HEK293 (cell line): Measurements from ENCODE around the gene TBX6.

Source experiments
- CTCF ChIA-PET: fragments of 350-600 bp; formaldehyde crosslinking; extraction: SDS; loops from one replicate; lab custom pipeline; 2021; ENCODE audit warnings: antibody characterized with exemption; lab: Yijun Ruan, JAX
- POLR2A ChIA-PET: fragments of 300-600 bp; formaldehyde crosslinking; extraction: SDS; loops from one replicate; lab custom pipeline; 2020; ENCODE audit warnings: antibody characterized with exemption, inconsistent platforms; lab: Yijun Ruan, JAX
- H3K27ac ChIP-seq: fragments of 200-500 bp; sonication (Bioruptor generic); 2 replicates; pipeline ENCODE4 v1.5.1; 2014; ENCODE audit warnings: low read depth, low read length, control low read depth, inconsistent platforms; ENCODE audit errors: extremely low read depth
- H3K36me3 ChIP-seq, 2 experiments: fragments of 200-500 bp in 1 of 2; sonication (Bioruptor generic) in 1 of 2; 1 replicate in 1 of 2; 2 replicates in 1 of 2; pipeline ENCODE4 v1.5.1; 2014 to 2017; ENCODE audit warnings: inconsistent platforms in 2 of 2, low read length in 2 of 2; ENCODE audit not compliant: control insufficient read depth in 2 of 2, insufficient read depth in 1 of 2
- H3K4me1 ChIP-seq: fragments of 200-500 bp; sonication (Bioruptor generic); 2 replicates; pipeline ENCODE4 v1.5.1; 2014; ENCODE audit warnings: mild to moderate bottlenecking, low read length, inconsistent platforms; ENCODE audit not compliant: control insufficient read depth, insufficient read depth
- H3K4me3 ChIP-seq: 2 replicates; pipeline ENCODE4 v1.5.1; 2011; ENCODE audit warnings: low read depth, mild to moderate bottlenecking, control low read depth, low read length, moderate library complexity
- H3K9me3 ChIP-seq: fragments of 200-500 bp; sonication (Bioruptor generic); 2 replicates; pipeline ENCODE4 v1.5.1; 2014; ENCODE audit warnings: low read depth, low read length, inconsistent platforms; ENCODE audit not compliant: control insufficient read depth, insufficient read depth
- CTCF ChIP-seq: fragments of 450-650 bp; formaldehyde crosslinking; IDR thresholded peaks from 2 replicates; pipeline ENCODE4 v1.5.1; 2016; ENCODE audit warnings: missing biosample characterization, missing genetic modification characterization
- ELK4 ChIP-seq: IDR thresholded peaks from 2 replicates; pipeline ENCODE4 v1.6.1; 2011; ENCODE audit warnings: mild to moderate bottlenecking, low read depth, low read length, borderline replicate concordance
- GFI1B ChIP-seq: fragments of 450-650 bp; formaldehyde crosslinking; IDR thresholded peaks from 2 replicates; pipeline ENCODE4 v1.5.1; 2016; ENCODE audit warnings: missing biosample characterization, missing genetic modification characterization
- HIC1 ChIP-seq: fragments of 450-650 bp; formaldehyde crosslinking; IDR thresholded peaks from 2 replicates; pipeline ENCODE4 v1.5.1; 2016; ENCODE audit warnings: missing biosample characterization, missing genetic modification characterization
- KLF9 ChIP-seq: fragments of 450-650 bp; formaldehyde crosslinking; IDR thresholded peaks from 2 replicates; pipeline ENCODE4 v1.5.1; 2016; ENCODE audit warnings: missing biosample characterization, missing genetic modification characterization, low read depth
- YY2 ChIP-seq: fragments of 450-650 bp; formaldehyde crosslinking; IDR thresholded peaks from 2 replicates; pipeline ENCODE4 v1.5.1; 2016; ENCODE audit warnings: missing biosample characterization, missing genetic modification characterization
- ZBTB1 ChIP-seq: fragments of 450-650 bp; formaldehyde crosslinking; IDR thresholded peaks from 2 replicates; pipeline ENCODE4 v1.5.1; 2016; ENCODE audit warnings: missing biosample characterization, missing genetic modification characterization
- ZBTB44 ChIP-seq: fragments of 450-650 bp; IDR thresholded peaks from 2 replicates; pipeline ENCODE4 v1.5.1; 2018; ENCODE audit warnings: missing biosample characterization, mild to moderate bottlenecking, missing genetic modification characterization
- ZBTB6 ChIP-seq: fragments of 450-650 bp; formaldehyde crosslinking; IDR thresholded peaks from 2 replicates; pipeline ENCODE4 v1.5.1; 2017; ENCODE audit warnings: missing biosample characterization, missing genetic modification characterization
- ZFP3 ChIP-seq: fragments of 450-650 bp; formaldehyde crosslinking; IDR thresholded peaks from 2 replicates; pipeline ENCODE4 v1.5.1; 2016; ENCODE audit warnings: low read depth, missing biosample characterization, missing genetic modification characterization
- ZNF155 ChIP-seq: fragments of 450-650 bp; formaldehyde crosslinking; IDR thresholded peaks from 2 replicates; pipeline ENCODE4 v1.5.1; 2016; ENCODE audit warnings: missing biosample characterization, missing genetic modification characterization
- ZNF169 ChIP-seq: fragments of 450-650 bp; formaldehyde crosslinking; IDR thresholded peaks from 2 replicates; pipeline ENCODE4 v1.5.1; 2016; ENCODE audit warnings: missing biosample characterization, missing genetic modification characterization
- ZNF302 ChIP-seq: fragments of 450-650 bp; formaldehyde crosslinking; IDR thresholded peaks from 2 replicates; pipeline ENCODE4 v1.5.1; 2016; ENCODE audit warnings: missing biosample characterization, missing genetic modification characterization, low read depth
- ZNF521 ChIP-seq: fragments of 450-650 bp; formaldehyde crosslinking; IDR thresholded peaks from 2 replicates; pipeline ENCODE4 v1.5.1; 2017; ENCODE audit warnings: missing biosample characterization, mild to moderate bottlenecking, missing genetic modification characterization
- ZNF747 ChIP-seq: fragments of 450-650 bp; formaldehyde crosslinking; IDR thresholded peaks from 2 replicates; pipeline ENCODE4 v1.5.1; 2016; ENCODE audit warnings: missing biosample characterization, missing genetic modification characterization
- ZNF76 ChIP-seq: fragments of 450-650 bp; formaldehyde crosslinking; IDR thresholded peaks from 2 replicates; pipeline ENCODE4; 2016; ENCODE audit warnings: low read depth, missing biosample characterization, missing genetic modification characterization, borderline replicate concordance
- ZNF777 ChIP-seq: fragments of 450-650 bp; formaldehyde crosslinking; IDR thresholded peaks from 2 replicates; pipeline ENCODE4 v1.5.1; 2017; ENCODE audit warnings: missing biosample characterization, missing genetic modification characterization, borderline replicate concordance
- ZNF791 ChIP-seq: fragments of 450-650 bp; formaldehyde crosslinking; IDR thresholded peaks from 2 replicates; pipeline ENCODE4 v1.5.1; 2016; ENCODE audit warnings: missing biosample characterization, missing genetic modification characterization
- ZSCAN18 ChIP-seq: fragments of 450-650 bp; formaldehyde crosslinking; IDR thresholded peaks from 2 replicates; pipeline ENCODE4 v1.5.1; 2016; ENCODE audit warnings: missing biosample characterization, missing genetic modification characterization

Gene TBX6

GRCh38 chr16:30068333-30068732, 23.4 kb downstream of the TBX6 start:
- Histone ChIP-seq H3K4me3 (no peak overlapping the region), H3K36me3 (peaks cover 42 to 68% of the 10 kb centered on the region in 2 experiments; a peak in 2 of 3 replicates), H3K4me1 (peaks cover 2% of the 10 kb centered on the region; the same call in 1 of the 2 replicates), H3K27ac (no peak overlapping the region), H3K9me3 (no peaks in the 10 kb centered on the region)
- no peak for TF ChIP-seq KLF9 (tag by site-specific recombination)
- TF ChIP-seq ZNF747 = 0 out of 2 replicates have a peak, but pooled peaks have one; percentile 32
- no peak for TF ChIP-seq YY2 (tag by site-specific recombination)
- CTCF ChIA-PET = interaction anchor here (0.7 to 3.6 kb wide), 4 partner anchors 13 to 26 kb away, joined by 3 to 25 read pairs (median 6); partner anchors contain the start of gene TBX6
- POLR2A ChIA-PET = interaction anchor here (1.2 kb wide), 1 partner anchor 36 kb away, joined by 3 read pairs; no protein-coding TSS in a partner anchor

GRCh38 chr16:30067584-30067916, 24.2 kb downstream of the TBX6 start:
- ChIA-PET POLR2A (interaction anchor here (0.5 to 3.6 kb wide), 6 partner anchors 9 to 708 kb away, joined by 3 to 70 read pairs (median 5); partner anchors contain the start of genes MAZ and PPP4C), CTCF (interaction anchor here (2.3 to 3.6 kb wide), 2 partner anchors 13 to 24 kb away, joined by 8 to 25 read pairs; partner anchors contain the start of gene TBX6)
- Histone ChIP-seq H3K36me3 (peaks cover 36 to 68% of the 10 kb centered on the region in 2 experiments; a peak in 2 of 3 replicates), H3K4me3 (no peak overlapping the region), H3K9me3 (no peaks in the 10 kb centered on the region), H3K4me1 (peaks cover 2% of the 10 kb centered on the region; the same call in 1 of the 2 replicates), H3K27ac (no peak overlapping the region)
- no peak for TF ChIP-seq ZNF169
- no peak for TF ChIP-seq ZBTB6 (tag by site-specific recombination)
- no peak for TF ChIP-seq ZSCAN18 (tag by site-specific recombination)
- no peak for TF ChIP-seq CTCF
- no peak for TF ChIP-seq ZFP3 (tag by site-specific recombination)
- no peak for TF ChIP-seq GFI1B (tag by site-specific recombination)
- no peak for TF ChIP-seq ZNF521 (tag by site-specific recombination)
- no peak for TF ChIP-seq ZBTB1 (tag by site-specific recombination)
- TF ChIP-seq HIC1 = no peak

GRCh38 chr16:30066761-30067583, 24.8 kb downstream of the TBX6 start:
- peaks cover 2% of the 10 kb centered on the region; the same call in 1 of the 2 replicates for H3K4me1 ChIP-seq
- peak overlapping the region; percentile 100; the same call in 1 of the 2 replicates for H3K27ac ChIP-seq
- peak overlapping the region; percentile 94 for H3K4me3 ChIP-seq
- peaks cover 30 to 63% of the 10 kb centered on the region in 2 experiments; a peak in 2 of 3 replicates for H3K36me3 ChIP-seq
- CTCF ChIA-PET = interaction anchor here (0.6 to 3.6 kb wide), 8 partner anchors 10 to 548 kb away, joined by 3 to 25 read pairs (median 4); partner anchors contain the start of gene TBX6
- POLR2A ChIA-PET = interaction anchor here (0.5 to 3.6 kb wide), 11 partner anchors 10 to 708 kb away, joined by 3 to 70 read pairs (median 8); partner anchors contain the start of genes MAZ, PPP4C and TBX6
- H3K9me3 ChIP-seq = no peaks in the 10 kb centered on the region
- TF ChIP-seq ZBTB44 (tag by site-specific recombination) (no peak), ELK4 (no peak), ZNF747 (no peak), ZNF76 (tag by site-specific recombination) (no peak; the same call in 1 of the 2 replicates), ZNF777 (tag by site-specific recombination) (no peak), ZNF155 (tag by site-specific recombination) (no peak), ZNF791 (tag by site-specific recombination) (no peak), ZNF302 (tag by site-specific recombination) (no peak)
